HG02938 (cell line): Measurements from ENCODE around the gene HYOU1.
"Not testable (repeated sequence)": the region's sequence is repeated elsewhere in the genome, so short reads cannot be mapped to it uniquely, and the experiment has no call there.

Experiments
- ATAC-seq: cut with Tn5 transposase; IDR thresholded peaks from one replicate; pipeline ENCODE4 v1.9.1; 2021; ENCODE audit warnings: mild to moderate bottlenecking, moderate library complexity; ENCODE audit not compliant: unreplicated experiment

Gene HYOU1

GRCh38 chr11:119047205-119047604 is 9.8 kb downstream of the HYOU1 start:
- ATAC-seq: no peak

- no peak for ATAC-seq
These were observed 10.5 kb downstream of the HYOU1 start for GRCh38 chr11:119046489-119046888.

GRCh38 chr11:119044708-119045107 is 12.3 kb downstream of the HYOU1 start:
- ATAC-seq: no peak

GRCh38 chr11:119042927-119043326 is 14.1 kb downstream of the HYOU1 start:
- no peak for ATAC-seq

GRCh38 chr11:119041821-119042514 is 15.0 kb downstream of the HYOU1 start:
- no peak for ATAC-seq

- ATAC-seq: not testable (repeated sequence)
These were observed 17.5 kb downstream of the HYOU1 start for GRCh38 chr11:119039471-119039870.

- no peak for ATAC-seq
These were observed 18.1 kb downstream of the HYOU1 start for GRCh38 chr11:119038884-119039283.

GRCh38 chr11:119034813-119035212 is 22.2 kb downstream of the HYOU1 start:
- ATAC-seq: no peak

GRCh38 chr11:119033421-119033820 is 23.6 kb downstream of the HYOU1 start:
- not testable (repeated sequence) for ATAC-seq

- no peak for ATAC-seq
These were observed 25.1 kb downstream of the HYOU1 start for GRCh38 chr11:119031912-119032280.

- peak; percentile 77 for ATAC-seq
These were observed 26.5 kb downstream of the HYOU1 start, which contains the start of gene SLC37A4 for GRCh38 chr11:119030329-119031047. Gene SLC37A4, minus strand, starts transcription at chr11:119030877.

GRCh38 chr11:119030029-119030328 is 27.0 kb downstream of the HYOU1 start:
- peak; percentile 11 for ATAC-seq

GRCh38 chr11:119029340-119030028 is 27.5 kb downstream of the HYOU1 start:
- no peak for ATAC-seq

GRCh38 chr11:119029069-119029339 is 28.0 kb downstream of the HYOU1 start:
- ATAC-seq: no peak

GRCh38 chr11:119028346-119029068 is 28.5 kb downstream of the HYOU1 start:
- no peak for ATAC-seq

- no peak for ATAC-seq
These were observed 29.3 kb downstream of the HYOU1 start for GRCh38 chr11:119027561-119028345.

- no peak for ATAC-seq
These were observed 30.0 kb downstream of the HYOU1 start for GRCh38 chr11:119026970-119027369.

GRCh38 chr11:119025978-119026766 is 30.8 kb downstream of the HYOU1 start:
- no peak for ATAC-seq

GRCh38 chr11:119025541-119025940 is 31.5 kb downstream of the HYOU1 start:
- no peak for ATAC-seq

- no peak for ATAC-seq
These were observed 31.9 kb downstream of the HYOU1 start for GRCh38 chr11:119025099-119025473.
